ENCODE data around the gene FSTL3.
"Not testable (repeated sequence)": the region's sequence is repeated elsewhere in the genome, so short reads cannot be mapped to it uniquely, and the experiment has no call there.

Gene FSTL3

GRCh38 chr19:676339-677105 is at the start of gene FSTL3:
FSTL3 (plus strand) TSS chr19:676392; CDS start chr19:676424, 32 bp downstream.
- DNase-seq (ENCODE audit: low read depth): no peak

- not testable (repeated sequence) for DNase-seq (ENCODE audit: low read depth)
Observed at GRCh38 chr19:626566-626965, 49.6 kb upstream of the FSTL3 start.

DNA sequence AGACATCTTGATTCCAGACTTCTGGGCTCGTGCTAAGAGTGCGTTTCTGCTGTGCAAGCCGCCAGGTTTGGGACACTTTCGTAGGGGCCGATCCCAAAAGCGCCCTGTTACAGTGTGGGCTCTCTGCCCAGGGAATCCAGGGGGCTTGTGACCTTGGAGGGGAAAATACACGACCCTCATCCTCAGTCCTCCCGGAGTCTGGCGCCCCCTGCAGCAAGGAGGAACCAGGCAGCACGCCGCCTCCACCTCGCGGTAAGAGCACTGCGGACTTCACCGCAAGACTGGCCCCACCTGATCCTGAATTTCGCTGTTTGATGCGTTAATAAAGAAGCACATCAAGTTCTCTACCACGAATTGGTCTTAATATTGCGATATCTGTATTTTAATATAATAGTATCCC is 48.0 kb upstream of the FSTL3 start:
- no peak for DNase-seq (ENCODE audit: low read depth)

DNA sequence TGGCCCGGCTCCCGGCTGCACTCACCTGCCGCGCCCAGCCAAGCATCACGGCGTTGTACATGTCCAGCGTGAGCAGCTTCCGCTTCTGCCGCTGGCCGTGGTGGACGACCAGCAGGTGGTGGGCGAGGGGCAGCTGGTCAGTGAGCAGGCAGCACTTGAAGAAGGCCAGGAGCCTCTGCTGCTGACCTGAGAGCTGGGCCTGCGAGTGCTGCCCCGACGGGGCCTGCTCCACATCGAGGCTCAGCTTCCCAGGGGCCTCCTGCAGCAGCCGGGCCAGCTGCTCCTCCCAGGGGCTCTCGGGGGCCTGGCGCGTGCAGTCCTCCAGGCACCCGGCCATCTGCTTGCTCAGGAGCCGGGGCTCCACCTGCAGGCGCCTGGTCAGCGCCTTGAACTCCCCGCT is 46.7 kb upstream of the FSTL3 start:
- DNase-seq (ENCODE audit: low read depth): not testable (repeated sequence)

DNA sequence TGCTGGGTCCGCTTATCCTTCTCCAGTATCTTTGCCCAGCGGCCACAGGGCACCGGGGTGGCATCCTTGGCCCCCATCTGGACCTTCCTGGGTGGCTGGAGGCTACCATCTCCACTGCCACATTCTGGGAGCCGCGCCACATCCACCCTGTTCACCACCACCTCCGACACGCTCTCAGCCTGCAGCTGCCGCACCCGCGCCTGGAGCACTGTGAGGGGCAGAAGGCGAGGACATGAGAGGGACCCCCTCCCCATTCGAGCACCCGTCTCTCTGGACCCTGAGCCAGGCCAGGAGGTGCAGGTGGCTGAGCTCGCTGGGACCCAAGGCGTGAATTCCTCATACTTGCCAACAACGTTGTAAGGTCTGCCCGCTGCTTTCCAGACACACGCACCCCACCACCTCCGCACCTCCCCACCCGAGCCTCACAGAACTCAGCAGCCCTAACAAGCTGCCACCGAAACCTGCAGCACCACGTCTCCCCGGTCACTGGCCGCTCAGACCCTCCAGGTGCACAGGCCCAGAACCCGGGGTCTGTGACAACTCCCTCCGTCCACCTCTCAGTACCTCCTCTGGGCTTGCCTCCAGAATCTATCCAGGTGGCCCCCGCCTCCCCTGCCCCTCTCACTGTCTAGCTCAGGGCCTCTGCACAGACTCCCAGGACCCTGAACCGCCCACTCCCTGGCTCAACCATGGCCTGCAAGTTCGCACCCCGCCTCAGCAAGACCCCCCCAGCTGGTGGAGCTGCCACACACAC is 46.1 kb upstream of the FSTL3 start:
- no peak for DNase-seq (ENCODE audit: low read depth)

DNA sequence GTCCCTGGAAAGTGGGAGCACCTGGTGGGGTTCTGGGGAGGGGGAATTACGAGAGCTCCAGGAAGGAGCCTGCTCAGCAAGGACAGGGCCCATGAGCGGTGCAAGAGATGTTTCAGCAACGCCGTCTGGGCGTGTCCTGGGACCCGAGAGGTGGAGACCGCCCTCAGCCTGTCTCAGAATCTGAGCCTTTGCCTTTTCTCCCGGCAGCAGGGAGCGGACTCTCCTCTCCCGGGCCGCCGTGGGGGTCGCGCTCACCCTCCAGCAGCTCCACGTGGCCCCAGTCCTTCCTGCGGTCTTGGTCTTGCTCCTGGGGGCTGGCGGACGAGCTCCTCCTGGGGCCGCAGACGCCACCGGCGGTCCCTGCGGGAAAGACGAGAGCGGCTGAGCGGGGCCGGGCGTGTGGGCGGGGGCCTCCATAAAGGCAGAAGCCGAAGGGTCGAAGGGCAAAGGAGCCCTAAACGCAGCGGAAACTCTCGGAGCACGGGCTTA is 43.6 kb upstream of the FSTL3 start:
- no peak for DNase-seq (ENCODE audit: low read depth)

DNA sequence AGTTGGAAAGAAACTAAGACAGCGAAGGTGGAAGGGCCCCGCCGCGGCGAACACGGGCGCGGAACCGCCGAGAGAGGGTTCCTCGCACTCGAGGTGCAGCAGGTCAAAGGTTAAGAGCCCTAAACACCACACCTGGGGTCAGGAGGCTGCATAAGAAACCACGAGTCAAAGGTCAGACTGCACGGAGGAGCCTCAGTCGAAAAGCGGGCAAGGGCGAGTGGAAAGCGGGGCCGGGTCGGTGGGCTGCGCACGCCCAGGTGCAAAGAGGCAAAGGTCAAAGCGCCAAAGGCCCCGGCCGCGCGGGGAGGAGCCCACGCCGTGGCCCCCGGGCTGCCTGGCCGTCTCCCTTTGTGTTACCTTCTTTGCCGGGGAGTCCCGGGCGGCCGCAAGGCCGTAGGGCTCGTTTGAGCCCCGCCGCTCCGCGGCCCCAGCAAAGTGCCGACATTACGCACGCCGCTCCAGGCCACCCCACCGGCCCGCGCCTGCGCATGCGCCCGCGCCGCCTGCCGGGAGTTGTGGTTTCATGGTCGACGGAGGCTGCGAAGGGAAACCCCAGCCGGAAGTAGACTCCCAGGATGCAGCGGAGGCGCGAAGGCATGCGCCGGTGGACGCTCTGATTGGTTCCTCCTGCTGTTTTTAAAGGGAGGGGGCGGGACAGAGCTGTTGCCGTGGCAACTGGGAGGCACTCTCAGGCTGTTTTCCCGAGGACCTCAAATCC is 43.0 kb upstream of the FSTL3 start, which contains the start of gene POLRMT:
TSS of gene POLRMT (minus strand) at position 470 of the 718 bp plus-strand sequence. CDS start at position 445, 25 bp downstream.
- DNase-seq (ENCODE audit: low read depth): peak; percentile 97

GRCh38 chr19:633786-634639 is 42.2 kb upstream of the FSTL3 start:
- DNase-seq (ENCODE audit: low read depth): no peak

DNA sequence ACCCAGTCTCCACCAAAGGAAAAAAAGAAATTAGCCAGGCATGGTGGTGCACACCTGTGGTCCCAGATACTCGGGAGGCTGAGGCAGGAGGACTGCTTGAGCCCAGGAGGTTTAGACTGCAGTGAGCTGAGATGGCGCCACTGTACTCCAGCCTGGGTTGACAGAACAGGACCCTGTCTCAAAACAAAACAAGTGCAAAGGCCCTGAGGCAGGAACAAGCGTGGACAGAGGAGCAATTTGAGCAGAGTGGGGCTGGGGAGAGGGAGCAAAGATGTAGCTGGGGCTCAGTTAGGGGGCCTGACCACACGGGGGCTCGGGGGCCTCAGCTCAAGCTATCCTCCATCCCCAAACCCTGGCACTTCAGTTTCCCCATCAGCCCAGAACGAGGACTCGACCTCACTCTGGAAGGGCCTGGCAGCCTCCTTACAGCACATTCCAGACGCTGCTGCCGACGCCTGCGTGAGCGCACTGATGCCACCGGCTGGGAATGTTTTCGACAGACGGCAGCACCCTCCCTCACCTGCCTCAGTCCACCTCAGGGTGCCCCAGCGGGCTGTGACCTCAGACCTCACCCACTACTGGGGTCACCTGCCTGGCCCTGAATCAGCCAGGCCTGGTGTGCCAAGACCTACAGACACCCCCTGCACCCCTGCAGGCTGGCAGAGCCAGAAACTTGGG is 41.1 kb upstream of the FSTL3 start:
- DNase-seq (ENCODE audit: low read depth): no peak

- no peak for DNase-seq (ENCODE audit: low read depth)
Observed at GRCh38 chr19:638906-639252, 37.3 kb upstream of the FSTL3 start.

- peak; percentile 69 for DNase-seq (ENCODE audit: low read depth)
Observed at GRCh38 chr19:639253-640160, 36.7 kb upstream of the FSTL3 start, which contains the start of gene FGF22. FGF22 (plus strand) TSS chr19:639879; CDS start chr19:639926, 47 bp downstream.

- DNase-seq (ENCODE audit: low read depth): no peak
Observed at GRCh38 chr19:640161-640558, 36.0 kb upstream of the FSTL3 start.

- no peak for DNase-seq (ENCODE audit: low read depth)
Observed at GRCh38 chr19:640606-641189, 35.5 kb upstream of the FSTL3 start.

- DNase-seq (ENCODE audit: low read depth): no peak
Observed at GRCh38 chr19:641702-642101, 34.5 kb upstream of the FSTL3 start.

GRCh38 chr19:642767-643727 is 33.1 kb upstream of the FSTL3 start:
- DNase-seq (ENCODE audit: low read depth): no peak

GRCh38 chr19:643736-644135 is 32.5 kb upstream of the FSTL3 start:
- no peak for DNase-seq (ENCODE audit: low read depth)

- DNase-seq (ENCODE audit: low read depth): no peak
Observed at GRCh38 chr19:644363-644762, 31.8 kb upstream of the FSTL3 start.

- no peak for DNase-seq (ENCODE audit: low read depth)
Observed at GRCh38 chr19:644789-645188, 31.4 kb upstream of the FSTL3 start.

Measured in stromal cell of bone marrow (primary cell).